Right lobe of liver (tissue), 4 donors: ENCODE data around the gene GNAT3.

Experiments
- CTCF ChIP-seq, 4 donors: fragments of 200-600 bp in 3 of 4; fragments of 450-650 bp in 1 of 4; IDR thresholded peaks; one replicate each; pipeline versions ENCODE4 v1.5.1 to v1.8.0; 2016 to 2022; ENCODE audit warnings: antibody characterized with exemption in 4 of 4, mild to moderate bottlenecking in 2 of 4
- POLR2A ChIP-seq: fragments of 450-650 bp; IDR thresholded peaks from one replicate; pipeline ENCODE4 v1.6.1; 2017; ENCODE audit warnings: antibody characterized with exemption, mild to moderate bottlenecking
- donor health status: DM: no; HTN: no; CAD: no.
- donor health status: DM: no; HTN: no; CAD: no.
- donor health status: DM: no; HTN: yes; CAD: no.

GRCh38 chr7:80459776-80460510, 51.9 kb downstream of the GNAT3 start:
- TF ChIP-seq CTCF (IDR thresholded peaks at IDR 0.05) (no peak), POLR2A (no peak)
